Measurements from ENCODE around the gene ZNF444.
"Not testable (repeated sequence)": the region's sequence is repeated elsewhere in the genome, so short reads cannot be mapped to it uniquely, and the experiment has no call there.

ZNF444 gene

GRCh38 chr19:56158170-56158757 lies 17.2 kb downstream of the ZNF444 start:
- in situ Hi-C loops (cut with HindIII; ENCODE audit: low pct_ligation_motif_present, low pct_unique_long_range_greater_than_20kb, low sequenced_read_pairs), result no loop called here
- no peak for DNase-seq

DNA sequence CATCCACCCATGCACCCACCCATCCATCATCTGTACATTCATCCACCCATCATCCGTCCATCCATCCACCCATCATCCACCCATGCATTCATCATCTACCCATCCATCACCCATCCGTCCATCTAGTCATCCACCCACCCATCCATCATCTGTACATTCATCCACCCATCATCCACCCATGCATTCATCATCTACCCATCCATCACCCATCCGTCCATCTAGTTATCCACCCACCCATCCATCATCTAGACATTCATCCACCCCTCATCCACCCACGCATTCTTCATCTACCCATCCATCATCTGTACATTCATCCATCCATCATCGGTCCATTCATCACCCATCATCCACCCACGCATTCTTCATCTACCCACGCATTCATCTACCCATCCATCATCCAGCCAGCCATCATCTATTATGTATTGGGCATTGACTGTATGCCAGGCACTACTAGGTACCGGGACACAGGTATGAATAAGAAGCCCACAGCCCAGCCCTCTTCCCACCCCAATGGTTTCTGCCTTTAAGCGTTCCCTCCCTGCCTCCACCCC lies 18.0 kb downstream of the ZNF444 start:
- no peak for DNase-seq
- in situ Hi-C loops (cut with HindIII; ENCODE audit: low pct_ligation_motif_present, low pct_unique_long_range_greater_than_20kb, low sequenced_read_pairs), result no loop called here

GRCh38 chr19:56159622-56160271 lies 18.7 kb downstream of the ZNF444 start:
- in situ Hi-C loops (cut with HindIII; ENCODE audit: low pct_ligation_motif_present, low pct_unique_long_range_greater_than_20kb, low sequenced_read_pairs), result no loop called here

GRCh38 chr19:56161534-56161933 lies 20.4 kb downstream of the ZNF444 start:
- in situ Hi-C loops (cut with HindIII; ENCODE audit: low pct_ligation_motif_present, low pct_unique_long_range_greater_than_20kb, low sequenced_read_pairs), result no loop called here
- DNase-seq, result no peak

More at GRCh38 chr19:56159622-56160271, 18.7 kb downstream of the ZNF444 start:
- DNase-seq, result no peak

- in situ Hi-C loops (cut with HindIII; ENCODE audit: low pct_ligation_motif_present, low pct_unique_long_range_greater_than_20kb, low sequenced_read_pairs), result no loop called here
- no peak for DNase-seq
These were observed 21.2 kb downstream of the ZNF444 start for GRCh38 chr19:56162258-56162657.

DNA sequence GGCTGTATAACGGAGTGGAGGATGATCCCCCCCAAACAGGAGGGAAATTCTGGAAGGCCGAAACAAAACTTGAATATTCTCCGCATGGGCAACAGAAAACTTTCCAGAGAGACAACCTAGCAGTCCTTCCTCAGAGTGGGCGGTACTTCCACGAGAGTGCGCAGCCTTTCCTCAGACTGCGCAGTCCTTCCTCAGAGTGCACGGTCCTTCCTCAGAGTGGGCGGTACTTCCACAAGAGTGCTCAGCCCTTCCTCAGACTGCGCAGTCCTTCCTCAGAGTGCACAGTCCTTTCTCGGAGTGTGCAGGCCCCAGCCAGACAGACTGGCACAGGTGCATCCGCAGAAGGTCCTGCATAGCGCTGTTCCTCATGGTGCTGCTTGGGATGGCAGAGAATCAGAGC lies 22.0 kb downstream of the ZNF444 start:
- no peak for DNase-seq
- in situ Hi-C loops (cut with HindIII; ENCODE audit: low pct_ligation_motif_present, low pct_unique_long_range_greater_than_20kb, low sequenced_read_pairs), result no loop called here

- DNase-seq, result peak; percentile 22
- in situ Hi-C loops (cut with HindIII; ENCODE audit: low pct_ligation_motif_present, low pct_unique_long_range_greater_than_20kb, low sequenced_read_pairs), result no loop called here
These were observed 26.0 kb downstream of the ZNF444 start for GRCh38 chr19:56167064-56167578.

- DNase-seq, result peak; percentile 89
- in situ Hi-C loops (cut with HindIII; ENCODE audit: low pct_ligation_motif_present, low pct_unique_long_range_greater_than_20kb, low sequenced_read_pairs), result no loop called here
These were observed 29.2 kb downstream of the ZNF444 start for GRCh38 chr19:56170261-56170660.

GRCh38 chr19:56174086-56174485 lies 33.0 kb downstream of the ZNF444 start:
- no peak for DNase-seq
- in situ Hi-C loops (cut with HindIII; ENCODE audit: low pct_ligation_motif_present, low pct_unique_long_range_greater_than_20kb, low sequenced_read_pairs), result no loop called here

GRCh38 chr19:56174550-56174949 lies 33.5 kb downstream of the ZNF444 start:
- DNase-seq, result no peak
- in situ Hi-C loops (cut with HindIII; ENCODE audit: low pct_ligation_motif_present, low pct_unique_long_range_greater_than_20kb, low sequenced_read_pairs), result no loop called here

- DNase-seq; in situ Hi-C loops (cut with HindIII; ENCODE audit: low pct_ligation_motif_present, low pct_unique_long_range_greater_than_20kb, low sequenced_read_pairs): not testable (repeated sequence)
These were observed 34.8 kb downstream of the ZNF444 start, which contains the start of gene GALP for GRCh38 chr19:56175861-56176307. Gene GALP (plus strand): TSS chr19:56176008. CDS start chr19:56177109, 1,101 bp downstream.

DNA sequence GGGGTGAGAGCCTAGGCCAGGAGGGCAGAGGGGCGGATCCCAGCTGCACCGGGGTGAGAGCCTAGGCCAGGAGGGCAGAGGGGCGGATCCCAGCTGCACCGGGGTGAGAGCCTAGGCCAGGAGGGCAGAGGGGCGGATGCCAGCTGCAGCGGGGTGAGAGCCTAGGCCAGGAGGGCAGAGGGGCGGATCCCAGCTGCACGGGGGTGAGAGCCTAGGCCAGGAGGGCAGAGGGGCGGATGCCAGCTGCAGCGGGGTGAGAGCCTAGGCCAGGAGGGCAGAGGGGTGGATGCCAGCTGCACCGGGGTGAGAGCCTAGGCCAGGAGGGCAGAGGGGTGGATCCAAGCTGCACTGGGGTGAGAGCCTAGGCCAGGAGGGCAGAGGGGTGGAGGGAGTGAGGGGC lies 35.2 kb downstream of the ZNF444 start:
- in situ Hi-C loops (cut with HindIII; ENCODE audit: low pct_ligation_motif_present, low pct_unique_long_range_greater_than_20kb, low sequenced_read_pairs); DNase-seq: not testable (repeated sequence)

- in situ Hi-C loops (cut with HindIII; ENCODE audit: low pct_ligation_motif_present, low pct_unique_long_range_greater_than_20kb, low sequenced_read_pairs), result no loop called here
- no peak for DNase-seq
These were observed 35.8 kb downstream of the ZNF444 start for GRCh38 chr19:56176881-56177280.

GRCh38 chr19:56177564-56178243 lies 36.6 kb downstream of the ZNF444 start:
- in situ Hi-C loops (cut with HindIII; ENCODE audit: low pct_ligation_motif_present, low pct_unique_long_range_greater_than_20kb, low sequenced_read_pairs), result no loop called here
- DNase-seq, result no peak

GRCh38 chr19:56189785-56190184 lies 48.7 kb downstream of the ZNF444 start:
- no peak for DNase-seq
- in situ Hi-C loops (cut with HindIII; ENCODE audit: low pct_ligation_motif_present, low pct_unique_long_range_greater_than_20kb, low sequenced_read_pairs), result no loop called here

DNA sequence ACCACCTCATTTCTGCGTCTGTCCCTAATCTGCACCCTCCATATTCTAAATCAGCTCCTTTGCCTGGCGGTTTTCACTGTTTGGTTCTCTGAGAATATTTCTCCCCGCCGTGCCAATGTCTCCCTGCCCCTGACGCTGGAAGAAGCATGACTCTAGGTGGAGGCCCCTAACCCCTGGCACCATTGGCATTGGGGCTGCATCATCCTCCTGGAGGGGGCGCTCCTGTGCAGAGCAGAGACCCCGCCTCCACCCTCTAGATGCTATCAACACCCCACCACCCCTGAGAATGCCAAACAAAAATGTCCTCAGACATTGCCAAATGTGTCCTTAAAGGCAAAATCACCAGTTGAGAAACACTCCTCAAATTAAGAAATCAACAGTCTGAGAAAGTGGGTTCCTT lies 50.0 kb downstream of the ZNF444 start:
- in situ Hi-C loops (cut with HindIII; ENCODE audit: low pct_ligation_motif_present, low pct_unique_long_range_greater_than_20kb, low sequenced_read_pairs), result no loop called here

GRCh38 chr19:56191711-56192110 lies 50.6 kb downstream of the ZNF444 start:
- DNase-seq, result no peak
- in situ Hi-C loops (cut with HindIII; ENCODE audit: low pct_ligation_motif_present, low pct_unique_long_range_greater_than_20kb, low sequenced_read_pairs), result no loop called here

More for the DNA sequence above, 50.0 kb downstream of the ZNF444 start:
- no peak for DNase-seq

- in situ Hi-C loops (cut with HindIII; ENCODE audit: low pct_ligation_motif_present, low pct_unique_long_range_greater_than_20kb, low sequenced_read_pairs), result no loop called here
These were observed 53.0 kb downstream of the ZNF444 start for GRCh38 chr19:56193981-56194640.

DNA sequence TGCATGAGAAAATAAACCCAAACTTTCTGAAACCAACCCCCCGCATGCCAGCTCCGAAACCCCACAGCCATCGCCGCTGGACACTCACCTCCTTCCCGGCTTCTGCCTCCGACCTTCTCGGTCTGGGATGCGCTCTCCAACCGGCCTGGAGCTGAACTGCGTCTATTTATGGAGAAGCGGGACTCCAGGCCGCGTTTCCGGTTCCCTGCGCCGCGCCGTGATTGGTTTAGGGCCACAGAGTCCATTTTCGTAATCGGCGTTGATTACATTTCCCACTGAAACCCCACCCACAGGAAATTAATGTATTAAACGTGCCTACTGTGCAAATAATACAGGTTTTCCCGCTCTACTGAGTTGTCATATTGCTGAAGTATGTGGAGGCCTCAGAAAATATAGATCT lies 56.6 kb downstream of the ZNF444 start, which contains the start of gene ZSCAN5B:
Gene ZSCAN5B (minus strand): TSS at position 138 of the 400 bp plus-strand sequence. CDS start 4,731 bp downstream, outside the sequence.
- in situ Hi-C loops (cut with HindIII; ENCODE audit: low pct_ligation_motif_present, low pct_unique_long_range_greater_than_20kb, low sequenced_read_pairs); DNase-seq: not testable (repeated sequence)

More at GRCh38 chr19:56193981-56194640, 53.0 kb downstream of the ZNF444 start:
- DNase-seq, result no peak
